Measurements from ENCODE around the gene AMACR.

Gene AMACR

GRCh38 chr5:34001241-34001841 lies 6.5 kb downstream of the AMACR start:
- H3K9me3 ChIP-seq, result no peaks in the 10 kb centered on the region
- peaks cover 22 to 61% of the 10 kb centered on the region in 2 experiments for H3K4me1 ChIP-seq (ENCODE audit: control insufficient read depth in 1 of 2, insufficient read depth in 1 of 2, low read depth in 1 of 2, low read length in 1 of 2)
- peak overlapping the region in 1 of 2 experiments; percentile 35 for H3K4me3 ChIP-seq (ENCODE audit: low read depth in 1 of 2, low read length in 1 of 2)
- H3K27me3 ChIP-seq, result no peaks in the 10 kb centered on the region
- H3K36me3 ChIP-seq, result peaks cover 14% of the 10 kb centered on the region
- TF ChIP-seq CTCF (IDR thresholded peaks at IDR 0.05), result no peak
- peak overlapping the region; percentile 80 for H3K27ac ChIP-seq

GRCh38 chr5:33999978-34000377 lies 7.9 kb downstream of the AMACR start:
- H3K27ac ChIP-seq, result peak overlapping the region; percentile 80
- TF ChIP-seq CTCF (IDR thresholded peaks at IDR 0.05), result no peak
- H3K27me3 ChIP-seq, result no peaks in the 10 kb centered on the region
- no peaks in the 10 kb centered on the region for H3K9me3 ChIP-seq
- H3K36me3 ChIP-seq, result peaks cover 18% of the 10 kb centered on the region
- H3K4me3 ChIP-seq (ENCODE audit: low read depth in 1 of 2, low read length in 1 of 2), result no peak overlapping the region
- peaks cover 22 to 53% of the 10 kb centered on the region in 2 experiments for H3K4me1 ChIP-seq (ENCODE audit: control insufficient read depth in 1 of 2, insufficient read depth in 1 of 2, low read depth in 1 of 2, low read length in 1 of 2)

- TF ChIP-seq CTCF (IDR thresholded peaks at IDR 0.05), result no peak
- Histone ChIP-seq H3K4me3 (ENCODE audit: low read depth in 1 of 2, low read length in 1 of 2) (no peak overlapping the region), H3K36me3 (peaks cover 21% of the 10 kb centered on the region), H3K9me3 (no peaks in the 10 kb centered on the region), H3K27ac (peak overlapping the region; percentile 33), H3K4me1 (ENCODE audit: control insufficient read depth in 1 of 2, insufficient read depth in 1 of 2, low read depth in 1 of 2, low read length in 1 of 2) (peaks cover 20 to 42% of the 10 kb centered on the region in 2 experiments), H3K27me3 (no peaks in the 10 kb centered on the region)
These were observed 10.4 kb downstream of the AMACR start for GRCh38 chr5:33997331-33997983.

- no peaks in the 10 kb centered on the region for H3K9me3 ChIP-seq
- H3K36me3 ChIP-seq, result peaks cover 21% of the 10 kb centered on the region
- TF ChIP-seq CTCF (IDR thresholded peaks at IDR 0.05), result no peak
- peaks cover 4 to 26% of the 10 kb centered on the region in 2 experiments for H3K4me1 ChIP-seq (ENCODE audit: control insufficient read depth in 1 of 2, insufficient read depth in 1 of 2, low read depth in 1 of 2, low read length in 1 of 2)
- no peaks in the 10 kb centered on the region for H3K27me3 ChIP-seq
- H3K4me3 ChIP-seq (ENCODE audit: low read depth in 1 of 2, low read length in 1 of 2), result no peak overlapping the region
- no peak overlapping the region for H3K27ac ChIP-seq
These were observed 12.0 kb downstream of the AMACR start for GRCh38 chr5:33995865-33996264.

GRCh38 chr5:33994845-33995244 lies 13.0 kb downstream of the AMACR start:
- TF ChIP-seq CTCF (IDR thresholded peaks at IDR 0.05), result no peak
- Histone ChIP-seq H3K27ac (no peak overlapping the region), H3K27me3 (no peaks in the 10 kb centered on the region), H3K4me1 (ENCODE audit: control insufficient read depth in 1 of 2, insufficient read depth in 1 of 2, low read depth in 1 of 2, low read length in 1 of 2) (peaks cover 0 to 16% of the 10 kb centered on the region in 2 experiments), H3K9me3 (no peaks in the 10 kb centered on the region), H3K4me3 (ENCODE audit: low read depth in 1 of 2, low read length in 1 of 2) (no peak overlapping the region), H3K36me3 (peaks cover 21% of the 10 kb centered on the region)
